Tibial nerve (tissue), 4 donors: ENCODE data around the gene AP1S3. TPM values are rescaled to one million over a fixed set of nuclear protein-coding genes. Genes with fewer than 3 reads are reported as not detected.
"Not testable (repeated sequence)": the region's sequence is repeated elsewhere in the genome, so short reads cannot be mapped to it uniquely, and the experiment has no call there.

ENCODE experiments used
- DNase-seq, 2 donors: peaks; one replicate each; pipeline ENCODE4 v3.0.0-alpha.2; 2019; ENCODE audit warnings: low spot score in 2 of 2
- H3K27ac ChIP-seq, 4 donors: fragments of 200-600 bp; sonication (generic) in 3 of 4; one replicate each; pipeline ENCODE4 v1.5.1; 2017 to 2019; ENCODE audit warnings: mild to moderate bottlenecking in 1 of 4
- H3K27me3 ChIP-seq, 2 donors: fragments of 200-600 bp; sonication (generic) in 1 of 2; one replicate each; pipeline versions ENCODE4 v1.5.1 to v1.6.0; 2017 to 2019
- H3K36me3 ChIP-seq, 3 donors: fragments of 200-600 bp; sonication (generic); one replicate each; pipeline ENCODE4 v1.5.1; 2018 to 2019
- H3K4me1 ChIP-seq, 4 donors: fragments of 200-600 bp; sonication (generic) in 3 of 4; one replicate each; pipeline ENCODE4 v1.5.1; 2017 to 2019
- H3K4me3 ChIP-seq, 4 donors: fragments of 200-600 bp; sonication (generic) in 3 of 4; one replicate each; pipeline ENCODE4 v1.5.1; 2017 to 2019; ENCODE audit warnings: mild to moderate bottlenecking in 1 of 4, moderate library complexity in 1 of 4
- H3K9me3 ChIP-seq, 4 donors: fragments of 200-600 bp; sonication (generic) in 3 of 4; one replicate each; pipeline ENCODE4 v1.5.1; 2017 to 2019
- EP300 ChIP-seq, 2 donors: sonication (generic); formaldehyde crosslinking; IDR thresholded peaks; one replicate each; pipeline ENCODE4 v1.6.1; 2017; ENCODE audit warnings: antibody characterized with exemption in 2 of 2, mild to moderate bottlenecking in 1 of 2
- POLR2A ChIP-seq, 2 donors: fragments of 450-650 bp; IDR thresholded peaks; one replicate each; pipeline ENCODE4 v1.6.1; 2017; ENCODE audit warnings: antibody characterized with exemption in 2 of 2, mild to moderate bottlenecking in 2 of 2, moderate library complexity in 2 of 2
- WGBS, 2 donors: methylation state at CpG; one replicate each; pipeline ENCODE4 v1.1.5; 2018; 5-methylcytosine and 5-hydroxymethylcytosine counted together
- total RNA-seq, 4 donors: library from RNA; depleted of rRNA; stranded (reverse); fragments of >200 nt; gene quantifications; one replicate each; pipeline ENCODE4 v1.1.0, GENCODE V29; 2016
- TF ChIP-seq, protein P1 (sequence below), 5 experiments: fragments of 200-600 bp in 3 of 5; fragments of 450-650 bp in 2 of 5; sonication (generic) in 3 of 5; IDR thresholded peaks; one replicate each; pipeline ENCODE4 v1.5.1; 2016 to 2019; ENCODE audit warnings: antibody characterized with exemption in 5 of 5, mild to moderate bottlenecking in 3 of 5, moderate library complexity in 2 of 5

AP1S3 gene
- total RNA-seq, 4 donors from 2014 or later, result 0.59 to 1.5 (median 1.0) TPM; not detected in 1

DNA sequence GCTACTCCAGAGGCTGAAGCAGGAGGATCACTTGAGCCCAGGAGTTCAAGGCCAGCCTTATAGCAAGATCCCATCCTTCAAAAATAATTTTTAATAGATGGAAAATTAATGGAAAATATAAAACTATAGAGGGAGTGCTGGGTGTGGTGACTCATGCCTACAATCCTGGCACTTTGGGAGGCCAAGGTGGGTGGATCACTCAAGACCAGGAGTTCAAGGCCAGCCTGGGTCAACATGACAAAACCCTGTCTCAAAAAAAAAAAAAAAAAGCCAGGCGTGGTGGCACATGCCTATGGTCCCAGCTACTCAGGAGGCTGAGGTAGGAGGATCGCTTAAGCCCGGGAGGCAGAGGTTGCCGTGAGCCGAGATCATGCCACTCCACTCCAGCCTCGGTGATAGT, 48.0 kb downstream of the AP1S3 start:
- 97% methylated on average over 6 of the region's 6 CpGs for WGBS, 2 donors
- H3K9me3 ChIP-seq, result peaks cover 0 to 8% (median 3%) of the 10 kb centered on the region in 4 donors
- no peak overlapping the region for H3K4me3 ChIP-seq
- TF ChIP-seq POLR2A (IDR thresholded peaks at IDR 0.05), result no peak
- no peak for TF ChIP-seq EP300 (IDR thresholded peaks at IDR 0.05)
- TF ChIP-seq, protein P1, sequence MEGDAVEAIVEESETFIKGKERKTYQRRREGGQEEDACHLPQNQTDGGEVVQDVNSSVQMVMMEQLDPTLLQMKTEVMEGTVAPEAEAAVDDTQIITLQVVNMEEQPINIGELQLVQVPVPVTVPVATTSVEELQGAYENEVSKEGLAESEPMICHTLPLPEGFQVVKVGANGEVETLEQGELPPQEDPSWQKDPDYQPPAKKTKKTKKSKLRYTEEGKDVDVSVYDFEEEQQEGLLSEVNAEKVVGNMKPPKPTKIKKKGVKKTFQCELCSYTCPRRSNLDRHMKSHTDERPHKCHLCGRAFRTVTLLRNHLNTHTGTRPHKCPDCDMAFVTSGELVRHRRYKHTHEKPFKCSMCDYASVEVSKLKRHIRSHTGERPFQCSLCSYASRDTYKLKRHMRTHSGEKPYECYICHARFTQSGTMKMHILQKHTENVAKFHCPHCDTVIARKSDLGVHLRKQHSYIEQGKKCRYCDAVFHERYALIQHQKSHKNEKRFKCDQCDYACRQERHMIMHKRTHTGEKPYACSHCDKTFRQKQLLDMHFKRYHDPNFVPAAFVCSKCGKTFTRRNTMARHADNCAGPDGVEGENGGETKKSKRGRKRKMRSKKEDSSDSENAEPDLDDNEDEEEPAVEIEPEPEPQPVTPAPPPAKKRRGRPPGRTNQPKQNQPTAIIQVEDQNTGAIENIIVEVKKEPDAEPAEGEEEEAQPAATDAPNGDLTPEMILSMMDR (IDR thresholded peaks at IDR 0.05), result no peak
- H3K27me3 ChIP-seq, result no peaks in the 10 kb centered on the region
- H3K4me1 ChIP-seq, result no peaks in the 10 kb centered on the region
- DNase-seq, result no peak
- no peak overlapping the region for H3K27ac ChIP-seq
- no peaks in the 10 kb centered on the region for H3K36me3 ChIP-seq

DNA sequence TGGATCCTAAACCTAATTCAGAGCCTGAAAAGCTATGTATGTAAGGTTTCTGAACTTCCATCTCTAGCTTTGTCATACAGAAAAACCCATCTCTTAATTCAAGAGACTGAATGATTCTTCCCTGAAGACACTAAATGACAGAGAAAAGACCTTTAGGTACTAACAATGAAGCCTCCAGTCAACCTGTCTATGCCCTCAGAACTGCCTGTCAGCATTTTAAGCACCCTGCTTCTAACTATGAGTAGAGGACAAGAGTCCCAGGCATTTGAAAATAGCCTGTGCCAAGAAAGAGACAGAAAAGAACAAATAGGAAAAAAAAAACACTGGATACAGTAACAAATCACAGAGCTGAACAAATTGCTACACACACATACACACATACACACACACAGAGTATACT, 48.6 kb downstream of the AP1S3 start:
- Histone ChIP-seq H3K4me1 (no peaks in the 10 kb centered on the region), H3K9me3 (peaks cover 0 to 8% (median 3%) of the 10 kb centered on the region in 4 donors), H3K27ac (no peak overlapping the region), H3K36me3 (no peaks in the 10 kb centered on the region), H3K4me3 (no peak overlapping the region), H3K27me3 (no peaks in the 10 kb centered on the region)
- TF ChIP-seq POLR2A (IDR thresholded peaks at IDR 0.05) (no peak), EP300 (IDR thresholded peaks at IDR 0.05) (no peak)
- TF ChIP-seq, protein P1 (IDR thresholded peaks at IDR 0.05), result no peak
- DNase-seq, result no peak

DNA sequence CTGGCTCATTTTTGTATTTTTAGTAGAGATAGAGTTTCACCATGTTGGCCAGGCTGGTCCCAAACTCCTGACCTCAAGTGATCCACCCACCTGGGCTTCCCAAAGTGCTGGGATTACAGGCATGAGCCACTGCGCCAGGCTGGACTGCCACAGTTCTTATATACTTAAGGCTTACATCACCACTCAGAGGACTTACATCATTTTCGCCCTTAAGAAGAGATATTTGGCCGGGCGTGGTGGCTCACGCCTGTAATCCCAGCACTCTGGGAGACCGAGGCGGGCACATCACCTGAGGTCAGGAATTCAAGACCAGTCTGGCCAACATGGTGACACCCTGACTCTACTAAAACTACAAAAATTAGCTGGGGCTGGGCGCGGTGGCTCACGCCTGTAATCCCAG, 49.3 kb downstream of the AP1S3 start:
- not testable (repeated sequence) for H3K36me3 ChIP-seq, H3K9me3 ChIP-seq, H3K27ac ChIP-seq, H3K27me3 ChIP-seq, H3K4me1 ChIP-seq, H3K4me3 ChIP-seq, DNase-seq
- WGBS, 2 donors, result 98 to 100% methylated on average over 10 of the region's 10 CpGs

DNA sequence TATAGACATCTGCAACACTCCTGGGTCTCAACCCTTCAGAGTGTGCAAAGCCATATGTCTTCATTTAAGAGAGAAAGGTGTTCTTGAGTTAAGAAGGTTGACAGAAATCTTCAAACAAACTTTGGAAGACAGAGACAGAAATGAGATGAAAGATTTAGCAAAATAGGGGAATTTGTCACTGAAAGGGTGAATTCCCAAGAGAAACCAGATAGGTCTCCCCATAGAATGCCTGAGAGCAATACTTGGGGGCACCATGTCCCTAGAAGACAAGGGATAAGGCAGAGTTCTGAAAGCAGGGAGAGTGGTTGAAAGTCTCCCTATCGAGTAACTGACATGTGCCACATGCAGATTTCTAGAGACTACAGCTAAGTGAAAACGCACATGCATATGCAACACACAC, 50.0 kb downstream of the AP1S3 start:
- DNase-seq, result no peak
- TF ChIP-seq, protein P1 (IDR thresholded peaks at IDR 0.05), result no peak
- TF ChIP-seq POLR2A (IDR thresholded peaks at IDR 0.05) (no peak), EP300 (IDR thresholded peaks at IDR 0.05) (no peak)
- 83 to 96% methylated on average over 2 of the region's 2 CpGs for WGBS, 2 donors

DNA sequence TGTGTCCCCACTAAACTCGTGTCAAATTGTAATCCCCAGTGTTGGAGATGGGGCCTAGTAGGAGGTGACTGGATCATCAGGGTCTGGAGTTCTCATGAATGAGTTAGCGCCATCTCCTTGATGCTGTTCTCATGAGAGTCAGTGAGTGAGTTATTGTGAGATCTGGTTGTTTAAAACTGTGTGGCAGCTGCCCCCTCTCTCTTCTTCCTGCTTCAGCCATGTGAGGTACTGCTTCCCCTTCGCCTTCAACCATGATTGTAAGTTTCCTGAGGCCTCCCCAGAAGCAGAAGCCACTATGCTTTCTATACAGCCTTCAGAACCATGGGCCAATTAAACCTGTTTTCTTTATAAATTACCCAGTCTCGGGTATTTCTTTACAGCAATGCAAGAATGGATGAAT, 50.4 kb downstream of the AP1S3 start:
- WGBS, 2 donors, result 86 to 88% methylated on average over 4 of the region's 4 CpGs
- Histone ChIP-seq H3K4me1 (no peaks in the 10 kb centered on the region), H3K4me3 (no peak overlapping the region), H3K36me3 (no peaks in the 10 kb centered on the region), H3K27ac (no peak overlapping the region), H3K27me3 (no peaks in the 10 kb centered on the region), H3K9me3 (peaks cover 0 to under 1% (median 0%) of the 10 kb centered on the region in 4 donors)
- DNase-seq, result no peak
- TF ChIP-seq, protein P1 (IDR thresholded peaks at IDR 0.05), result no peak
- TF ChIP-seq POLR2A (IDR thresholded peaks at IDR 0.05), result no peak
- no peak for TF ChIP-seq EP300 (IDR thresholded peaks at IDR 0.05)

More for the DNA sequence above, 50.0 kb downstream of the AP1S3 start:
- Histone ChIP-seq H3K27me3 (no peaks in the 10 kb centered on the region), H3K4me3 (no peak overlapping the region), H3K9me3 (peaks cover 0 to 5% (median 2%) of the 10 kb centered on the region in 4 donors), H3K36me3 (no peaks in the 10 kb centered on the region), H3K27ac (no peak overlapping the region), H3K4me1 (no peaks in the 10 kb centered on the region)

DNA sequence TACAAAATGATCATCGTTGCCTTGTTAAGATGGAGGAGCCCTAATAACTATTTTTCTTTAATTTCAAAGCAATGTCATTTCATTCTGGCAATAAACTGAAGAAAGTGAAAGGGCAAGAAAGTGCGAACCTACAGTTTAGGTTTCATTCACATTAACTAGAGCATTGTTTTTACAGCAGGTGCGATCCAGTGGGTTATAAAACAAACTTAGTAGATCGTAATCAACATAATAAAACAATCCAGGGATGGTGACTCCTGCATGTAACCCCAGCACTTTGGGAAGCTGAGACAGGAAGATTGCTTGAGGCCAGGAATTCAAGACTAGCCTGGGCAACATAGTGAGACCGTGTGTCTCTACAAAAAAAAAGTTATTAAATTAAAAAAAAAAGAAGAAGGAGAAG, 51.1 kb downstream of the AP1S3 start:
- TF ChIP-seq EP300 (IDR thresholded peaks at IDR 0.05) (no peak), POLR2A (IDR thresholded peaks at IDR 0.05) (no peak)
- TF ChIP-seq, protein P1 (IDR thresholded peaks at IDR 0.05), result no peak
- Histone ChIP-seq H3K27ac (no peak overlapping the region), H3K4me3 (no peak overlapping the region), H3K4me1 (no peaks in the 10 kb centered on the region), H3K36me3 (no peaks in the 10 kb centered on the region), H3K27me3 (no peaks in the 10 kb centered on the region), H3K9me3 (no peaks in the 10 kb centered on the region)
- DNase-seq, result no peak
- 77 to 79% methylated on average over 5 of the region's 5 CpGs for WGBS, 2 donors
